AG10803 (cell line): Measurements from ENCODE around the gene GFOD2.
A peak's percentile ranks its signal among the peaks of the same experiment; 100 is the strongest.

Source experiments
- DNase-seq: peaks from one replicate; pipeline ENCODE4 v3.0.0; 2010; ENCODE audit warnings: low read depth
- H3K4me3 ChIP-seq: 2 replicates; pipeline ENCODE4 v1.5.1; 2011; ENCODE audit warnings: mild to moderate bottlenecking, low read length, control low read depth
- TF ChIP-seq, protein P1 (sequence below): conservative IDR thresholded peaks from 2 replicates; pipeline ENCODE4 v1.5.1; 2011; ENCODE audit warnings: mild to moderate bottlenecking, low read length, control low read depth, inconsistent platforms

The GFOD2 gene

DNA sequence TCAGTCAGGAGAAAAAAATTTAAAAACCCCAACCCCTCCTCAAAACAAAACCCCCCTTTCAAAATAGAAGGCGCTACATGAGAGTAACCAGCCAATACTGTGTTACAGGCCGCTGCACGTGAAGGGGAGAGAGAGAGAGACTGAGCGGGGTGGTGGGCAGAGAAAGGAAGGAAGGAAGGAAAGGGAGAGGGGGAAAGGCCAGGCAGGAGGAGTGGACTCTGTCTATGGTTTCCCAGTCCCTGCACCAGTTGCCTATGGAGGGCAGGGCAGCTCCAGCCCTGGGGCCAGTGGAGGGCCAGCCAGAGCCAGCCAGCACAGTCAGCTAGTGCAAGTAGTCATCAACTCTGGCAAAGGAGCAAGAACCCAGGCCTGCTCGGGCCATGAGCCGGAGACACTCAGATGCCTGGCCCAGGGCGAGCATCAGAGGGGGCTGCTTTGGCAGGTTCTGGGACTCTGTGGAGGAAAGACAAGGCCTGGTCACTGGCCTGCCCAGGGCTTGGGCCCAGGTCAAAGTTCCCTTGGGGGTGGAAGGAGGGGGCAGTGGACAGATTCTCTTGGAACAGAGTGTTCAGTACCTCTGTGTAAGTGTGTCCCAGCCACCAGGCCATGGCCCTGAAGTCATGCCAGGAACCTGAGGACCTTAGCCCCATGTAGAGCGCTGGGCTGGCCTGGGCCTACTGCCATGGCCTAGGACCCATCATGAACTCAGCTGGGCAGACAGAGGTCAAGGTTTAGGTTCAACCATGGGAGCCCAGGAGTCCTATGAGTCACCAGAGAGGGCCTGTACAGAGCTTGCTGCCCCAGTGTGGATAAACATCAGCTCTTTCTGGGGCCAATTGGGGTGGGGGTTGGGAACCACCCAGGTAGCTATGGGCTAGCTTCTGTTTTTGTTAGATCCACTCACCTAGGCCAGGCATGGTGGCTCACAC is 7.3 kb upstream of the GFOD2 start:
- TF ChIP-seq, protein P1, sequence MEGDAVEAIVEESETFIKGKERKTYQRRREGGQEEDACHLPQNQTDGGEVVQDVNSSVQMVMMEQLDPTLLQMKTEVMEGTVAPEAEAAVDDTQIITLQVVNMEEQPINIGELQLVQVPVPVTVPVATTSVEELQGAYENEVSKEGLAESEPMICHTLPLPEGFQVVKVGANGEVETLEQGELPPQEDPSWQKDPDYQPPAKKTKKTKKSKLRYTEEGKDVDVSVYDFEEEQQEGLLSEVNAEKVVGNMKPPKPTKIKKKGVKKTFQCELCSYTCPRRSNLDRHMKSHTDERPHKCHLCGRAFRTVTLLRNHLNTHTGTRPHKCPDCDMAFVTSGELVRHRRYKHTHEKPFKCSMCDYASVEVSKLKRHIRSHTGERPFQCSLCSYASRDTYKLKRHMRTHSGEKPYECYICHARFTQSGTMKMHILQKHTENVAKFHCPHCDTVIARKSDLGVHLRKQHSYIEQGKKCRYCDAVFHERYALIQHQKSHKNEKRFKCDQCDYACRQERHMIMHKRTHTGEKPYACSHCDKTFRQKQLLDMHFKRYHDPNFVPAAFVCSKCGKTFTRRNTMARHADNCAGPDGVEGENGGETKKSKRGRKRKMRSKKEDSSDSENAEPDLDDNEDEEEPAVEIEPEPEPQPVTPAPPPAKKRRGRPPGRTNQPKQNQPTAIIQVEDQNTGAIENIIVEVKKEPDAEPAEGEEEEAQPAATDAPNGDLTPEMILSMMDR, result no peak
- H3K4me3 ChIP-seq, result no peak overlapping the region
- no peak for DNase-seq

DNA sequence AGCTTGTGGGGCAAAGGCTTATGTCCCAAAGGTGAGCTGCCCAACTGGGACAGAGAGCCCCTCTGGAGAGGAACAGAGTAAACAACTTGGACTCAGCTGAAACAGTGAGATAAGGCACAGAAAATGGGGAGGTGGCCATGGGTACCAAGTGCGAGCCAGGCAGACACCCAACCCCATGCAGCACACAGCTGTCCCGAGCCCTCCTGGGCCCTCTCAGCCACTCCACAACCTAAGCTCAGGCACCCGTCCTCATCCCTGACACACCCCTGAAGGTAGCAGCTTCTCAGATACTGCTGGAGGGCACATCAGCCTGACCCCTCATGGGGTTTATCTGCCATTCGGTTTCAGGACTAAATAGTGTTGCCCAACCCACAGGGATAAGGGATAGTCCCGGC is 4.8 kb upstream of the GFOD2 start:
- DNase-seq, result no peak
- TF ChIP-seq, protein P1, result no peak
- H3K4me3 ChIP-seq, result no peak overlapping the region

DNA sequence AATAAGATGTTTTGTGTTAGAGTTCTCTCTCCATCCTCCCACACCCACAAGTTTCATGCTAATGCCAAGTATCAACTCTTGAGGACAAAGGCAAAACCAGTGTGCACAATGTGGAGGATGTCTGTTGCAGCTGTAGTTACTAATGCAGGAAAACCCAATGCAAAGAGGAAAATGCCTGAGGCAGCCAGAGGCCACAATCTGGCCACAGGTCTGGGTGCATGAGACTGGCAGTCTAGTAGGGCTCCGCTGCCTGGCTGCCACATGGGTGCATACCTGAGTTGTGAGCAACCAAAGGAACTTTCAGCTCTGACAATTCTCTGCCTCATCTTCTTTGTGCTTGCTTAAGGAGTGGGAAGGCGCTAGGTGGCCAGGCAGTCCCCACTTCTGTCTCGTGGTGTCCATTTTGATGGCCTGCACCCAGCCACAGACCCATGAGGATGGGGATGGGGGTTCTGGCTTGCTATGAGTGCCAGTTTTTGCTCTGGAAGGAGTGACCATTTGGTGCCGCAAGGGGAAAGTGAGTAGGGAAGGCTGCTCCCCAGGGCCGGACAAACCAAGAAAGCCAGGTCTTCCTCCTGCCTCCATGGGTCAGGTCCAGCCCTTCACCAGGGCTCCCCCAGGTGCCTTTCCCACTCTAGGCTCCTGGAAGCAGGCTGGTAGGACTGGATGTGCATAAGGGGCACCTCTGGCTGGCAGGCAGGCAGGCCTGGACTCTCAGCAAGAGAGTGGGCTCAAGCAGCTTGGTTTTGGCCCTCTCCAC is 4.2 kb upstream of the GFOD2 start:
- DNase-seq, result peak; percentile 86

DNA sequence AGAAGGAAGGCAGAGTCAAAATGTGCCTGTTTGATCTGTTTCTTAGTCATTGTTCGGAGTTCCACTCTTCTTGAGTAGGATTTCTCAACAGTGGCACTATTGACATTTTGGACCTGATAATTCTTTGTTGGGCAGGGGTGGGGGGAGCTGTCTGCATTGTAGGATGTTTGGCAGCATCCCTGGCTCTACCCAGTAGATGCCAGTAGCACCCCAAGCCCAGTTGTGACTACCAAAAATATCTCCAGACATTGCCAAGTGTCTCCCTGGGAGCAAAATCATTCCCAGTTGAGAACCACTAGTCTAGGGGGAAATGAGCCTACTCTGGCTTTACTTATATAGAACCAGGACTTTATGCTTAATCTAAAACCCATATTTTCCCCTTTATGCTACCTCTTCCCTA is 1.1 kb upstream of the GFOD2 start:
- TF ChIP-seq, protein P1, result no peak
- H3K4me3 ChIP-seq, result peak overlapping the region; percentile 91
- no peak for DNase-seq

More for the DNA sequence above, 4.2 kb upstream of the GFOD2 start:
- TF ChIP-seq, protein P1, result no peak; the same call in 1 of the 2 replicates
- no peak overlapping the region for H3K4me3 ChIP-seq

DNA sequence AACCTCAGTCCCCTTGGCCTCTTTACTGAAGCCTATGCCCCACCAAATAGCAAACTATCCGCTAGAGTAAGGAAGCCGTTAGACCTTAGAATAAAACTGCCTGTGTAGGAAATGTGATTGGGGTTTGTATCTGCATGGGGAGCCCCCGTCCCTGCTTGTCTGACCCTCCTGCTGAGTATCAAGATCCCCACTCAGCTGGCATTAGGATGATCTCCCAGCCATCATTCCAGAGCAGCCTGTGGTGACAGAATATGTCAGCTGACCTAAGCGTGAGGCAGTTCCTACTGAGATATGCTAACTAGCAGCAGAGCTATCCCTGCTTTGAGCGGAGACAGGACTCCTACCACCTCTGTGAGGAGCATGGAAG is 645 bp upstream of the GFOD2 start:
- TF ChIP-seq, protein P1, result no peak
- H3K4me3 ChIP-seq, result peak overlapping the region; percentile 91
- DNase-seq, result peak; percentile 68

DNA sequence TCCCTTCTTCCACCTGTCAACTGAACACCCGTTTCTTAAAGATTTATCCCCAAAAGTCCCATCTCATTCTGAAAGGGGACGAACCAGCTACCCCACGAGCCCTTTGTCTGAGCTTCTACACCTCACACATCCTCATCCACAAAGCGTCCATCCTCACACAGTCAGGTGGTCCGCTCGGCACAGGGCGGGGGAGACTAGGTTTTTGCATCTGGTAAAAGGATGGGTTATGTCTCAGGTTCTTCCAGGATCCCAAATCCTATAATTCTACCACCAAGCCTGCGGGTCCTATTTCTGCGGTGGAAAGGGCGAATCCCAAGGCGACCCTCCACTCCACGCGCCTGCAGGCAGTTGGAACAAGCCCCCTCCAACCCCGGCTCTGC is 458 bp downstream of the GFOD2 start:
- no peak for DNase-seq
- TF ChIP-seq, protein P1, result no peak
- peak overlapping the region; percentile 91 for H3K4me3 ChIP-seq
